Glomerular visceral epithelial cell (primary cell): ENCODE results near the gene RAPH1.

Experiments
- DNase-seq: peaks from one replicate; pipeline ENCODE4 v3.0.0-alpha.2; 2016; ENCODE audit errors: extremely low spot score

The RAPH1 gene, protein sequence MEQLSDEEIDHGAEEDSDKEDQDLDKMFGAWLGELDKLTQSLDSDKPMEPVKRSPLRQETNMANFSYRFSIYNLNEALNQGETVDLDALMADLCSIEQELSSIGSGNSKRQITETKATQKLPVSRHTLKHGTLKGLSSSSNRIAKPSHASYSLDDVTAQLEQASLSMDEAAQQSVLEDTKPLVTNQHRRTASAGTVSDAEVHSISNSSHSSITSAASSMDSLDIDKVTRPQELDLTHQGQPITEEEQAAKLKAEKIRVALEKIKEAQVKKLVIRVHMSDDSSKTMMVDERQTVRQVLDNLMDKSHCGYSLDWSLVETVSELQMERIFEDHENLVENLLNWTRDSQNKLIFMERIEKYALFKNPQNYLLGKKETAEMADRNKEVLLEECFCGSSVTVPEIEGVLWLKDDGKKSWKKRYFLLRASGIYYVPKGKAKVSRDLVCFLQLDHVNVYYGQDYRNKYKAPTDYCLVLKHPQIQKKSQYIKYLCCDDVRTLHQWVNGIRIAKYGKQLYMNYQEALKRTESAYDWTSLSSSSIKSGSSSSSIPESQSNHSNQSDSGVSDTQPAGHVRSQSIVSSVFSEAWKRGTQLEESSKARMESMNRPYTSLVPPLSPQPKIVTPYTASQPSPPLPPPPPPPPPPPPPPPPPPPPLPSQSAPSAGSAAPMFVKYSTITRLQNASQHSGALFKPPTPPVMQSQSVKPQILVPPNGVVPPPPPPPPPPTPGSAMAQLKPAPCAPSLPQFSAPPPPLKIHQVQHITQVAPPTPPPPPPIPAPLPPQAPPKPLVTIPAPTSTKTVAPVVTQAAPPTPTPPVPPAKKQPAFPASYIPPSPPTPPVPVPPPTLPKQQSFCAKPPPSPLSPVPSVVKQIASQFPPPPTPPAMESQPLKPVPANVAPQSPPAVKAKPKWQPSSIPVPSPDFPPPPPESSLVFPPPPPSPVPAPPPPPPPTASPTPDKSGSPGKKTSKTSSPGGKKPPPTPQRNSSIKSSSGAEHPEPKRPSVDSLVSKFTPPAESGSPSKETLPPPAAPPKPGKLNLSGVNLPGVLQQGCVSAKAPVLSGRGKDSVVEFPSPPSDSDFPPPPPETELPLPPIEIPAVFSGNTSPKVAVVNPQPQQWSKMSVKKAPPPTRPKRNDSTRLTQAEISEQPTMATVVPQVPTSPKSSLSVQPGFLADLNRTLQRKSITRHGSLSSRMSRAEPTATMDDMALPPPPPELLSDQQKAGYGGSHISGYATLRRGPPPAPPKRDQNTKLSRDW

DNA sequence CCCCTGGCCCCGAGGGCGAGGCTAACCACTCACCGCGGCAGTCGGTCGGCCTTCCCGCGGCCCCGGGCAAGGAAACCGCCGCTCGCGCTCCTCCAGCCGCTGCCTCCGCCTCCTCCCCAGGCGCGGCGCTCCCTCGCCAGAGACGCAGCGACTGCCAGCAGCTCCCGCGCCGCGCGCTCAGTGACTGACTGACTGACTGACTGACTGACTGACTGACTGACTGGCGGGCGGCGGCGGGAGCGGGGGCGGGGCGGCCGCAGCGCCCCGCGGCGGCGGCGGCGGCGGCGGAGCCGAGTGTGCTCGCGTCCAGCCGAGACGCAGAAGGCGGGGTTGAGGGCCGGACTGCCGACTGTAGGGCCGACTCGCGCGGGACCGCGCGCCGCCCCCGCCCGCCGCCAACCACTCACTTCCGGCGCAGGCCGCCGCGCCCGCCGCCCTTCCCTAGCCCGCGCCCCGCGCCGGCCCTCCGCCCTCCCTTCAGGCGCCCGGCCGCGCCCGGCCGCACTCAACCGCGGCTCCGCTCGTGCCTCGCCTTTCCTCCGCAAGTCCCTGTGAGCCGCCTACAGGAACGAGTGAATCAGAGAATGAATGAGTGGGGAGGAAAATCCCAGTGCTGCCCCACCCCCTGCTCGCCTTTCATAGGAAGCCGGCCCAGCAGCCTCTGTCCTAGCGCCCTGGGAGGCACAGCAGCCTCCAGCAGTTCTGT is at the start of gene RAPH1:
TSS of gene RAPH1 (minus strand) at position 224 of the 706 bp plus-strand sequence. CDS start 39,948 bp downstream, outside the sequence.
- DNase-seq = peak; percentile 93

DNA sequence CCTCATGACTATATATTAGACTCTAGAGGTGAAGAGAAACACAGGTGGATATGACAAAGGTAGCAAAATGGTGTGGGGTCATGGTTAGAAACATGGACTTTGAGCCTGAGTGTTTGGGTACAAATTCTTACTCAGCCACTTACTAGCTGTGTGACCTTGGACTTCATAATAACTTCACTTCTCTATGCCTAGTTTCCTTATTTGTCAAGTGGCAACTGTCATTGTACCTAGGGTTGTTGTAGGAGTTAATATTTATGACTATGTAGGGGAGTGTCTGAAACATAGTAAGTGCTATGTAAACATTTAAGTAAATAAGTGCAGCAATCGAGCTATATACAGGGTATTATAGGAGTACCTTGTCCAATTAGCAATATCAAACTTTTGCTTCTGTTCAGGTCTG is 49.7 kb upstream of the RAPH1 start:
- no peak for DNase-seq

DNA sequence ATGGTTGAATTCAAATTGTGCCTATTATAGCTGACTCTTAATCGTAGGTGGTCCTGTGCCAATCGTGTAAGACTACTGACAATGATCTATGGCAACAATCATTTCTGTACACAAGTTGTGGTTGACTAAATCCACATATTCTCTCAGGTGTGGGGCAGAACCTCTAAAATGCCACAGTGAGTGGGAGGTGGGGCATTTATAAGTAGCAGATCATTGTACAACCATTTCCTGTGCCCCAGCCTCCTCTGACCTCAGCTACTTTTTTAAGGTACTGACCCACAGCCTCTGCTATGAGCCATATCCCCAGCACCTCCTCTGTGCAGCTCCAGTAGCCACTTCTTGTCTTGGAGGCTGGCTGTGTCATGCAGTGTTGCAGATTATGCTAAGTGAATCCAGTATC is 48.6 kb upstream of the RAPH1 start:
- peak; percentile 89 for DNase-seq

DNA sequence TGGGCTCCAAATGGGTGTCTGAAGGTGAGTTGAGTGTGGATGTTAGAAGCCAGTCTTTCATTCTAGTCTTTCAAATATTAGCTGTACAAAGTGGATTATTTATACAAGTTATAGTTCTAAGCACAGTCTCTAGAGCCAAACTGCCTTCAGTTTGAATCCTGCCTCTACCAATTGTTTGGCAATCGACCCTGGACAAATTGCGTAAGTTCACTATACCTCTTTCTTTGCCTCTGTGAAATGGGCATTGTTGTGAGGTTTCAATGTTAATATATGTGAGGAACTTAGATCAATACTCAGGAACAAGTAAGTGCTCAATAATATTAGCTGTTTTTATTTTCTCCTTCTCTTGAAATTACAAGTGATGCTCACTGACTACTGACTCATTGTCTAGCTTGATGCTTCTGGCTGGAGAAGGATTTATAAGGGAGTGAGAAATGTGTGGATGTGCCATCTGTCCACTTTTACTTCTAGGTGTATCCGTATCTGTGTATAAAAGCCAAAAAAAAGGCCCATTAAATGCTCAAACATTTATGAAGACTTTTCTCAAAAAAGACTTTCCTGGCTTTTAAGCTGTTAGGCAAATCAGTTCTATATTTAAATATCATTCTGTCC is 48.1 kb upstream of the RAPH1 start:
- DNase-seq = peak; percentile 20

DNA sequence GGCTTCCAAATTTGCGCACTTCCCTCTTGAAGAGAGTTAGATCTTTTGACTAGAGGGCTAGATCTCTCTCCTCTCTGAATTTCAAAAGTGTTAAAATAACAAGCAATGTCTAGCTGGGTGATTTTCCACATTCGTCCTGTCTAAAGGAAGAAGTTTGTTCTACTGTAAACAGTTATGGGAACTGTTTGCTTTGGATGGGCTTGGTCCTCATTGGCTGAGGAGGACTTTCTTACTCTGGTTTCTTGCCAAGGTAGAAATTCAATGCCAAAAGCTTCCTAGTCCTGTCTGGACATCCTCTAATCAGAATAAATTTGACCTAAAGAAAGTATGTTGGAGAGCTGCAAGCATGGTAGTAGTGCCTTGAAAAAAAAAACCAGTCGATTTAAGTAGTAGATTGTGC is 47.4 kb upstream of the RAPH1 start:
- no peak for DNase-seq

DNA sequence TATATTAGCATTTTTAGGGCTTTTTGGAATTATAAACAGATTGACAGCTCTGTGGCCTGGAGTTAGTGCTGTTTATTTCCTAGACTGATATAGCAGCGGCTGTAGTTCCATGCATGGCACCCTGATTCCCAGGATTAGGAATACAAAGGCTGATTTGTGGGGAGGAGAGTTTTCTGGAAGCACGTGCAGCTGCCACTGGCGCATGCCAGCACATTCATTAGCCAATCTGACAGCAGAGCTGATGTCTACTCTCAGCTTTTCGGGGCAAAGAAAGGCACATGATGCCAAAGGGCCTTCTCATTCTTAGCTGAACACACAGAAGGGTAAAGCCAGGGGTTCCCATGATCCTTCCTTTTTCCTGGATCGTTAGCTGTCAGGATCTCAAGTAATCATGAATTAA is 45.7 kb upstream of the RAPH1 start:
- DNase-seq = no peak

DNA sequence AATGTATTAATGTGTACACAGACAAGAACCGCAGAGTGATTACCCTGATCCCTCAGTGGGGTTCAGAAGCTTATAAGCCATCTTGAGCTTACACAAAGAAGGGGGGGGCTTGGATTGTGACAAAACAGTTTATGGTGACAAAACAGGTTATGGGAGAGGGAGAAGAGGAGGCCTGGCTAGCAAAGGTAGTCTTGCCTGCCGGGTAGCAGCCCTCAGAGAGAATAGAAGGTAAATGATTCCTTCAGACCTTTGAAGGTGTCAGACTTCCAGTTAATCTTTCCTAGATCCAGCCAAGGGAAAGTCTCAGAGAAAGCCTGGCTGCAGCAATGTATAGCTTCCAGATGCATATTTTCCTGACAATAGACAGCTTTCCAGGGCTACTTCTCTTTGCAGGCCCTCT is 44.6 kb upstream of the RAPH1 start:
- DNase-seq = no peak

DNA sequence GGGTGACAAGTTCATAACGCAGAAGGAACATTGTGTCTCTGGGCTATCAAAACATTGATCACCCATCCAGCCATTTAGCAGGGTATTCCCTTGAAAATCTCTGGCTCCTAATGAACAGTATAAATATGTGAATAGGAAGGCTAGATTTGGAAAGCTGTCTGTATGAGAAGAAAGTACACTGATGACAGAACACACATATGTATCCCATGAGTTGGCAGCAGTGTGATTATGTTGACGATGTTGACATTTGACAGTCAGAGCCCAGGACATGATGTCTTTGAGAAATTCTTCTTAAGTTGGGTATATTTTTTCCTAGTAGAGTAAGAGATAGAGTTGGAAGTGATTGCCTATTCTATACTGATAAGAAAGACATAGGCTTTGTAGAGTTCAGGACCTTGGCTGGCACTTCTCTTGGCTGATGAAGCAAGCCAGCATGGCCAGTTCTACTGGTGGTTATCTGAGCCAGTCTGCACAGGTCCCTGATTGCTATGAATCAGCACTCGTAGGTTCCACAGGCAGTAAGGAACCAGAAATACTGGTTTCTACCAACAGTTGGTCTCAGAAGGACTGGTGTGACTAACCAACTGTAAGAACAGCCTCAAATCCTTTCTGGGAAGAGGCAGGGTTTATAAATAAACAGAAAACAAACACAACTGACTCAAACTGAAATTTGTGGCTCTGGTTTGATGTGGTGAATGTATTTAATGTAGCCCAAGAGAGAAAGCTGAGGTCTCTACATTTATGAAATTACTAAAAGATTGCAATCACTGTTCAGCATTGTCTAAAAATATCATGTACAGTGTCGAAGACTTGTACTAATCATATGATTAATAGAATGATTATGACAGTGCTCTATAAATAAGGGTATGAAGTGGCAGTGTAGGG is 43.9 kb upstream of the RAPH1 start:
- peak; percentile 29 for DNase-seq

DNA sequence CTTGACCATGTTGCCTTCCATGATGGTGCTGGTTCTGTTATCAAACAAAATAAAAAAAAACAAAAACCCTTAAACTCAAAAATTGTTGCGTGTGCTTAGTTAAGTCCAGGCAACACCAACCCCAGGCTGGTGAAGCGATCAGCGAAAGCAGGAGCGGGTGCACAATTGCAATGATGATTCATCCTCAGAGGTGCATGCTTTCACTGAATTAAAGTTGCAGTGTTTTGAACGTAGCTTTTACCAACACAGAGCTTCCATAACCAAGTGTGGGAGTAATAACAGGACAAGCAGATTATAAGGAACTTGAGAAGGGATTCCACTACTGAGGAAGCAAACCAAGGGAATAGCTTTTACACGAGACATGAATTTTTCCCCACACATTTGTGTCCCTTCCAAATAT is 39.7 kb upstream of the RAPH1 start:
- DNase-seq = no peak

DNA sequence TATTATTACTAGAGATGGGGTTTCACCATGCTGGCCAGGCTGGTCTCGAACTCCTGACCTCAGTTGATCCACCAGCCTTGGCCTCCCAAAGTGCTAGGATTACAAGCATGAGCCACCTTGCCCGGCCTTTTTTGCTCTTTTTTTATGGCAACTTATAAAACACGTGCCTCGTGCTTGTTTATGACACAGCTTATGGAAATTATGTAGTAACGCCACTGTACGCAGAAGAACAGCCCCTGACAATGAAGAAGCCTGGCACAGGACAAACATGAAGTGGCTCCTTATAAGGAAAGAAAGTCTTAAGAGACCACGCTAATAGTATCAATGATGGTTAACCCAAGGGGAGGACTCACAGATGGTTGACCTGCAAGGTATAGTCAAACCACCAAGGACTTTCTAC is 37.2 kb upstream of the RAPH1 start:
- no peak for DNase-seq

DNA sequence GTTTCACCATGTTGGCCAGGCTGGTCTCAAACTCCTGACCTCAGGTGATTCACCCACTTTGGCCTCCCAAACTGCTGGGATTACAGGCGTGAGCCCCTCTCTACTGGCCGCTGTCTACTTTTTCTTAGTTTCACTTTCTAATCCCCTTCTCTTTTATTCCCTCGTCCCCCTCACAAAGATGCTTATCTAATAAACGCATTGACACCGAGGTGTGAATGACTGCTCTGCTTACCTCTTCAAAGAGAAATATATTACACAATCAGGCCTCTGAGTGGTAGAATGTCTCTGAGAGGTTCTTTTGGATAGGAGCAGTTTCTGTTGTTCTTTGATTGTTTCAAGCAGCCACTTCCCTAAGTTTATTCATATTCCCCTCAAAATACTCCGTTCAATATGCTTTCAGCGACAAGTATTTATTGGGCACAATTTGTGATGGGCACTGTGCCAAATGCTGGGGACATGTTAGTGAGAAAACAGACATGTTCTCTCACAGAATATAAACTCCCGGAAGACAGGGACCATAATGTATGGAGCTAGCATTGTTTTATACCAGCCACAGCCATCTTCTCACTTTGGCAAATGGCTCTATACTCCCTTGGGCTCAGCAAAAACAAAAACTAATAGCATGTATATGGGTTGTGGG is 34.7 kb upstream of the RAPH1 start:
- DNase-seq = no peak

DNA sequence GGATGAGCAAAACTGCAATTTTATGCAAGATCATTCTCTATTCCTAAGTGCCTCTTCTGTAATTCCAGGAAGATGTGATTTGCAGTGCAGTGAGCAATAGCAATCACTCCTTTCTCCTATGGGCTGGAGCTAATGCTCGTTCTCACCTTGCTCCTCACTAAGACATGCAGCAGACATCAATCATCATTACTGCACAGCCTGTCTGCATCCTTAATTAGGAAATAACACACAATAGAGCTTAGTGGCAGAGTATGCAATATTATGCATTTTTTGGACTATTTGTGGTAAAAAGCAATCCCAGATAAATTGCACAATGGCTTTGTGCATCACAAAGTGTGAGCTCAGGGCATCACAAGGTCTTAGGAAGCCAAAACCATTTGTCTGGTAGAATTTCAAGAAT is 32.6 kb upstream of the RAPH1 start:
- no peak for DNase-seq

DNA sequence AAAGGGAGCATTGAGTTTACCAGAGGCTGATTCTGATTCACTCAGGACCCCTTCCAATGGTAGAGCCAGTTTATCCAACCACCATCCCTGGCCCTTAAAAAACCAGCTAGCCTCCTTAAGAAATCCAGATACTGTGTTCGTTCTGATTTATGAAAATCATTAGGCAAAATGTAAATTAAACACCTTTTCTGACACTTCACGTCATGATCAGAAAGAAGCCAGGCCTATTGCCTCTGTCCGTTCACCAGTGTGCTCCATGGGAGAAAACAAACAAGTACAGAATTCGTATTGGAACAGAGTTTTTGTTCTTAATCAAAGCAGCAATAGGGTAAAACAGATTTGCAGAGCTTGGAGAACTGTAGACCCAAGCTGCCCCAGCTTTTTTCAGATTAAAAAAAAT is 31.1 kb upstream of the RAPH1 start:
- DNase-seq = no peak

DNA sequence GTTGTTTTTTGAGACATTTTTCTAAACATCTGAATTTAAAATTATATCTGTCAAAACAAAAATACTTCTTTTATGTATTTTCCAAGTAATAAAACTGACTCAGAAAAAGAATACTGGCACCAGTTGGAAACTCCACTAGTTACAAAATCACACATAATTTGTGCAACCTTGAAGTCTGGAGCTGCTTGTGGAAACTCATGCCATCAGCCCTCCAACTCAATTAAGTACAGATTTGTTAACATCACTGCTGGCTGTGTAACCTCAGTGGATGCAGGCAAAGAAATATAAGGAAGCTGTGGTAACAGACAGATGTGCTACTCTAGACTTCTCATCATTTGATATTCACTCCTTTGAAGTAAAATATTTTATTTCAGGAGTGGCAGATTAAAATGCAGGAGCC is 30.0 kb upstream of the RAPH1 start:
- no peak for DNase-seq

DNA sequence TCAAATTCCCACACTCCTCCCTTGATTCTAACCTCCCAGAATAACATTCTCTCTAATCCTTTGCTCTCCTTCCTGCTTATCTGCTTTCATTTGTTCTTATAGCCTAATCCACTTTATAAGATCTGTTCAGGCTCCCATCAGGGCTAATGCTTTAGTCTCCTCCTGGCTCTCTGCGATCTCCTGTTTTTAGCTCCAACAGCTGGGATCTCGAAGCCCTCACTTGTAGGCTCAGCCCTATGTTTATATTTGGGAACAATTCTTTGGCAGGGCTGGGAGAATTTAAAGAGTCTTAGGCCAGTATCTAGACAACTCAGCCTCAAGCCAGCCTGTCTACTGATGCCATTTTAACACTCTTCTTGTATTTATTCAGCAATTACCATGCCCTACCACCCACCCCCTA is 27.2 kb upstream of the RAPH1 start:
- DNase-seq = no peak

DNA sequence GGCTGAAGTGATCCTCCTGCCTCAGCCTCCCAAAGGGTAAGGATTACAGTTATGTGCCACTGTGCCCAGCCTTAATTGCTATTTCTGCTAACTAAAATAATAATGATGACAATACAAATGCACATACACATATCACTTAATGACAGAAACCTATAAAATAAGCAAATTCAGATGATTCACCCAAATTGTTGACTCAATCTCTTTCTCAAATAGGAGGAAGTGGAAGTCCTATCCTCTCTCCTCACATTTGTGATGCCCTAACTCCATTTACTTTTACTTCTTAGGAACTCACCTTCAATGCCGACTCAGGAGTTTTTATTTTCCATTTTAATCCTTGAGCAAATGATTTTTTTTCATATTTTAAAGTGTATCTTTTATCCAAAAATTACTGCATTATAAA is 24.5 kb upstream of the RAPH1 start:
- no peak for DNase-seq

DNA sequence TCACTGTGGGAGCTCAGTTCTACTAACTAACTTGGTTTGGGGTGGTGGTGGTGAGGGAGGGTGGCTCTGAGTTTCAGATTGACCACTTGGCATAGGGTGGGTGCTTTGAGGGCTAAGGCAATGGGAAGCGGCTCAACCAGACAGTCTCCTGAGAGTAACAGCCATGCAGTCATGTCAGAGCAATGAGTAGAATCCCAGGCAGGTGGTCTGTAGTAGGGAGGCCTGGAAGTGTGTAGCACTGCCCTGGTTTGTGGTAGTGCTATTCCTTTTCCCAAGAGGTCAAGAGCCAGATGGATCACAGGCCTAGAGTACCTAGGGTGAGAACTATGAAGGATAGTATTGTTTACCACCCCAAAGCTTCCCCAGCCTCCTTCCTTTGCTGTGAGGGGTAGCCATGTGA is 18.7 kb upstream of the RAPH1 start:
- DNase-seq = no peak

DNA sequence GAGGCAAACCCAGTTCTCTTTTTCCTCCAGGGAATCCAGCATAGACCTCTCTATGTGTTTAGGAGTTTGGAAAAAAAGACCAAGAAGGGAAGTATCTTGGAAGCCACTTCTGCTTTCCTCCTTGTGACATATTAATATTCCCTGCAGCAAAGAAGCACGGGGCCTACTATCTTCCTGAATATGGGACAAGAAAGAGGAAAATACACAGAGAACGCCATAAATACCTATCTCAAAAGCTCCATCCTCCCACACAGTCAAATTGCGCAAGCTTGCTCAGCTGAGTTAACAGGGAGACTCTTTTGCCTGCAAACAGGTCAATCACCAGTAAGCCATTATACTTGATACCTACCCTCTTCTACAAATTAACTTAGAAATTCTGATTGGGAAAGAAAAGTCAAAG is 16.7 kb upstream of the RAPH1 start:
- no peak for DNase-seq

DNA sequence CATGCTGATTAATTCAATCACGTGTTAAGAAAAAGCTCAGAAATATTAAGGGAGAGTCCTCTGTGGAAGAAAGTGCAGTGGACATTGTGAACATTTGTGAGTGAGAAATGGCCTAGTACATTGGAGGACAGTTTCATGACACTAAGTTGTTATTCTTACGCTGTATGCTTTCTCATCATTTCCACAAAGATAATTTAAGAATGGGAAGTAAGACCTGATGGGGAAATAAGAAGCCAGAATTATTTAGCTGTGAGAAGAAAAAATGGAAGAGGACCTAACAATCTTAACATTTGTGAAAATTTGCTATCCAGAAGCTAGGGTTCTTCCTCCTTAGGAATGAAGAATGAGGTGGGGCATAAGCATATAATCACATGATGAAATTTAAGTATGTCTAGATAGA is 15.2 kb upstream of the RAPH1 start:
- DNase-seq = no peak

DNA sequence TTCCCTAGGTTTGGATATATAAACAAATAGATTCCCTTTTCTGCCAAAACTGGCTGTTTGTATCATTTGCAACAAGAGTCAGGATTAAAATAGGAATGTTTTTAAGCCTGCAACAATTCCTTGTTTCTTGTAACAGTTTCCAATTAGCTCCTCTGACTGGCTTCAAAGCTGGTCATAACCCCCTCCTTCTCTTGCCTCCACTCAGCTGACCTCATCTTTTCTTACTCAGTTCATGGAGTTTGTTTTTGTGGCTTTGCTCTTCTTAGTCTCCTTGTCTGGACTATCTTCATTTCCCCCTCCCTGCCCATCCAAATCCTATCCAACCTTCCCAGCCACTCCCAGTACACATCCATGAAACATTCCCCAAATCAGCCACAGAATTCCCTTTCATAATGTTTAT is 14.3 kb upstream of the RAPH1 start:
- DNase-seq = no peak
